Mammary epithelial cell (primary cell): ENCODE measurements around the gene CROCC2.

Experiments
- CTCF ChIP-seq, 2 donors: IDR thresholded peaks in 1 of 2; conservative IDR thresholded peaks in 1 of 2; 2 replicates each; pipeline ENCODE4 v1.5.1; 2011 to 2012; ENCODE audit warnings: inconsistent platforms in 2 of 2, low read length in 2 of 2, mild to moderate bottlenecking in 2 of 2, control low read depth in 1 of 2, low read depth in 1 of 2; ENCODE audit not compliant: insufficient read depth in 1 of 2; ENCODE audit errors: extremely low read depth in 1 of 2
- EZH2 ChIP-seq: IDR thresholded peaks from 2 replicates; pipeline ENCODE4 v1.6.1; 2012; ENCODE audit warnings: low read length, inconsistent platforms, borderline replicate concordance

GRCh38 chr2:240892925-240893324, 13.2 kb upstream of the CROCC2 start:
- no peak for TF ChIP-seq CTCF (conservative IDR thresholded peaks at IDR 0.05 in 1 of 2, IDR thresholded peaks at IDR 0.05 in 1 of 2; ENCODE audit: extremely low read depth in 1 of 2, insufficient read depth in 1 of 2, low read depth in 1 of 2, low read length in 2 of 2)
- no peak for TF ChIP-seq EZH2
